Right atrium auricular region (tissue), 2 donors: ENCODE measurements around the gene ITSN1. TPM values are rescaled to one million over a fixed set of nuclear protein-coding genes. Genes with fewer than 3 reads are reported as not detected.
A peak's percentile ranks its signal among the peaks of the same experiment; 100 is the strongest.
"Not testable (repeated sequence)": the region's sequence is repeated elsewhere in the genome, so short reads cannot be mapped to it uniquely, and the experiment has no call there.

Experiments used
- DNase-seq: peaks from one replicate; pipeline ENCODE4 v3.0.0-alpha.2; 2019; ENCODE audit warnings: low spot score
- H3K27ac ChIP-seq, 2 donors: fragments of 200-600 bp; sonication (generic); 1 replicate in 1 of 2; 2 replicates in 1 of 2; pipeline ENCODE4 v1.5.1; 2016 to 2019
- H3K27me3 ChIP-seq, 2 donors: fragments of 200-600 bp; sonication (generic); one replicate each; pipeline versions ENCODE4 v1.5.1 to v1.6.0; 2017 to 2019
- H3K36me3 ChIP-seq: fragments of 200-600 bp; sonication (generic); one replicate; pipeline ENCODE4 v1.5.1; 2016
- H3K4me1 ChIP-seq, 2 donors: fragments of 200-600 bp; sonication (generic); one replicate each; pipeline versions ENCODE4 v1.5.1 to v1.6.0; 2017 to 2019
- H3K4me3 ChIP-seq, 2 donors: fragments of 200-600 bp; sonication (generic); 1 replicate in 1 of 2; 2 replicates in 1 of 2; pipeline ENCODE4 v1.5.1; 2017 to 2019; ENCODE audit warnings: mild to moderate bottlenecking in 1 of 2, moderate library complexity in 1 of 2
- H3K9me3 ChIP-seq, 2 donors: fragments of 200-600 bp; sonication (generic); one replicate each; pipeline ENCODE4 v1.5.1; 2019
- CTCF ChIP-seq, 2 donors: fragments of 200-600 bp; sonication (generic); IDR thresholded peaks; one replicate each; pipeline ENCODE4 v1.5.1; 2019; ENCODE audit warnings: antibody characterized with exemption in 2 of 2
- total RNA-seq, 2 donors: library from RNA; depleted of rRNA; stranded (reverse); fragments of >200 nt; gene quantifications; one replicate each; pipeline ENCODE4 v1.1.0, GENCODE V29; 2016

The ITSN1 gene
- 10 to 100 TPM; 49.9 to 54.9 TPM for total RNA-seq

GRCh38 chr21:33642027-33642895 lies at the start of gene ITSN1:
Gene ITSN1 (plus strand): TSS chr21:33642501. CDS start chr21:33718829, 76,328 bp downstream.
- Histone ChIP-seq H3K4me1 (peaks cover 0 to 38% of the 10 kb centered on the region in 2 donors), H3K9me3 (no peaks in the 10 kb centered on the region), H3K27ac (peak within 1 kb of the TSS; percentile 83 to 92), H3K36me3 (no peaks in the 10 kb centered on the region), H3K27me3 (no peaks in the 10 kb centered on the region), H3K4me3 (peak within 1 kb of the TSS; percentile 91 to 98)
- peak; percentile 100 for DNase-seq
- no peak for TF ChIP-seq CTCF (IDR thresholded peaks at IDR 0.05)

GRCh38 chr21:33598051-33598450 lies 44.2 kb upstream of the ITSN1 start:
- Histone ChIP-seq H3K4me3 (no peak overlapping the region), H3K27me3 (no peaks in the 10 kb centered on the region), H3K36me3 (peaks cover 56% of the 10 kb centered on the region), H3K4me1 (no peaks in the 10 kb centered on the region), H3K9me3 (no peaks in the 10 kb centered on the region), H3K27ac (no peak overlapping the region)
- no peak for DNase-seq
- TF ChIP-seq CTCF (IDR thresholded peaks at IDR 0.05) = no peak

GRCh38 chr21:33608559-33608958 lies 33.7 kb upstream of the ITSN1 start:
- DNase-seq = no peak
- TF ChIP-seq CTCF (IDR thresholded peaks at IDR 0.05) = no peak
- peaks cover 17% of the 10 kb centered on the region for H3K36me3 ChIP-seq
- no peak overlapping the region for H3K27ac ChIP-seq
- H3K4me1 ChIP-seq = no peaks in the 10 kb centered on the region
- no peaks in the 10 kb centered on the region for H3K9me3 ChIP-seq
- H3K27me3 ChIP-seq = no peaks in the 10 kb centered on the region
- H3K4me3 ChIP-seq = no peak overlapping the region

GRCh38 chr21:33611006-33611744 lies 31.1 kb upstream of the ITSN1 start:
- no peak overlapping the region for H3K27ac ChIP-seq
- no peak for TF ChIP-seq CTCF (IDR thresholded peaks at IDR 0.05)
- peaks cover 19% of the 10 kb centered on the region for H3K36me3 ChIP-seq
- H3K27me3 ChIP-seq = no peaks in the 10 kb centered on the region
- no peak overlapping the region for H3K4me3 ChIP-seq
- H3K9me3 ChIP-seq = no peaks in the 10 kb centered on the region
- no peak for DNase-seq
- no peaks in the 10 kb centered on the region for H3K4me1 ChIP-seq

- not testable (repeated sequence) for DNase-seq, H3K27me3 ChIP-seq, H3K27ac ChIP-seq, H3K4me3 ChIP-seq, H3K4me1 ChIP-seq, H3K9me3 ChIP-seq
- H3K36me3 ChIP-seq = peaks cover 30% of the 10 kb centered on the region
Measured at GRCh38 chr21:33617565-33617964, 24.7 kb upstream of the ITSN1 start.

- H3K4me1 ChIP-seq = no peaks in the 10 kb centered on the region
- no peak for DNase-seq
- TF ChIP-seq CTCF (IDR thresholded peaks at IDR 0.05) = no peak
- no peaks in the 10 kb centered on the region for H3K27me3 ChIP-seq
- no peak overlapping the region for H3K27ac ChIP-seq
- no peak overlapping the region for H3K4me3 ChIP-seq
- peaks cover 28% of the 10 kb centered on the region for H3K36me3 ChIP-seq
- no peaks in the 10 kb centered on the region for H3K9me3 ChIP-seq
Measured at GRCh38 chr21:33618407-33618806, 23.9 kb upstream of the ITSN1 start.
